Stimulated activated CD8-positive, alpha-beta memory T cell treated with anti-CD3 and anti-CD28 coated beads, Interleukin-4, amount 100 ng/mL, for 4 hours (primary cell): ENCODE data around the gene PTPRJ.

Source experiments
- DNase-seq, 2 donors: peaks; one replicate each; pipeline ENCODE4 v3.0.0-alpha.2; 2020; ENCODE audit warnings: low read depth in 2 of 2, low spot score in 1 of 2

Gene PTPRJ

GRCh38 chr11:48063424-48063978 lies 83.1 kb downstream of the PTPRJ start:
- DNase-seq, result no peak

GRCh38 chr11:48064306-48064705 lies 83.9 kb downstream of the PTPRJ start:
- DNase-seq, result no peak

- DNase-seq, result no peak
These were observed 86.8 kb downstream of the PTPRJ start for GRCh38 chr11:48066881-48067800.

- DNase-seq, result no peak
These were observed 92.9 kb downstream of the PTPRJ start for GRCh38 chr11:48073031-48073861.

- DNase-seq, result no peak
These were observed 94.2 kb downstream of the PTPRJ start for GRCh38 chr11:48074425-48075181.

- DNase-seq, result no peak
These were observed 95.3 kb downstream of the PTPRJ start for GRCh38 chr11:48075637-48076036.

GRCh38 chr11:48077251-48077650 lies 96.9 kb downstream of the PTPRJ start:
- DNase-seq, result no peak

- no peak for DNase-seq
These were observed 98.3 kb downstream of the PTPRJ start for GRCh38 chr11:48078689-48079088.

- no peak for DNase-seq
These were observed 99.2 kb downstream of the PTPRJ start for GRCh38 chr11:48079596-48079995.

GRCh38 chr11:48080301-48080861 lies 100.0 kb downstream of the PTPRJ start:
- no peak for DNase-seq

- no peak for DNase-seq
These were observed 101.0 kb downstream of the PTPRJ start for GRCh38 chr11:48081151-48082010.

GRCh38 chr11:48082771-48083170 lies 102.4 kb downstream of the PTPRJ start:
- no peak for DNase-seq

GRCh38 chr11:48083421-48083820 lies 103.1 kb downstream of the PTPRJ start:
- no peak for DNase-seq

- no peak for DNase-seq
These were observed 105.3 kb downstream of the PTPRJ start for GRCh38 chr11:48085688-48086087.

- DNase-seq, result no peak
These were observed 107.1 kb downstream of the PTPRJ start for GRCh38 chr11:48087422-48087821.

GRCh38 chr11:48087974-48088681 lies 107.8 kb downstream of the PTPRJ start:
- DNase-seq, result no peak

GRCh38 chr11:48088682-48089050 lies 108.3 kb downstream of the PTPRJ start:
- DNase-seq, result no peak

- no peak for DNase-seq
These were observed 109.8 kb downstream of the PTPRJ start for GRCh38 chr11:48090174-48090573.

- no peak for DNase-seq
These were observed 111.2 kb downstream of the PTPRJ start for GRCh38 chr11:48091426-48092102.
